Esophagus muscularis mucosa (tissue), 3 donors: ENCODE results near the gene NAB1.

Experiments used
- CTCF ChIP-seq, 3 experiments: fragments of 200-600 bp in 2 of 3; fragments of 450-650 bp in 1 of 3; sonication (generic) in 2 of 3; IDR thresholded peaks; one replicate each; pipeline ENCODE4 v1.5.1; 2017 to 2019; ENCODE audit warnings: antibody characterized with exemption in 3 of 3, mild to moderate bottlenecking in 2 of 3, moderate library complexity in 1 of 3
- EP300 ChIP-seq: sonication (generic); formaldehyde crosslinking; IDR thresholded peaks from one replicate; pipeline ENCODE4 v1.6.1; 2017; ENCODE audit warnings: antibody characterized with exemption

- TF ChIP-seq CTCF (IDR thresholded peaks at IDR 0.05) (no peak), EP300 (no peak)
Measured at GRCh38 chr2:190678444-190679162, 29.7 kb downstream of the NAB1 start.
